Stimulated activated naive CD8-positive, alpha-beta T cell treated with anti-CD3 and anti-CD28 coated beads, Interleukin-15, Interleukin-2, amounts not matched to agents 100 ng/mL and 50 ng/mL, for 24 hours (primary cell): Measurements from ENCODE around the gene VTN.
"Not testable (repeated sequence)": the region's sequence is repeated elsewhere in the genome, so short reads cannot be mapped to it uniquely, and the experiment has no call there.

Source experiments
- H3K27ac Mint-ChIP-seq: one replicate; pipeline ENCODE4 v1.8.0; 2021; ENCODE audit warnings: mild to moderate bottlenecking, mixed read lengths
- H3K27me3 Mint-ChIP-seq: one replicate; pipeline ENCODE4 v1.8.0; 2021; ENCODE audit warnings: mixed read lengths
- H3K36me3 Mint-ChIP-seq: one replicate; pipeline ENCODE4 v1.8.0; 2021; ENCODE audit warnings: low read depth, mixed read lengths
- H3K4me1 Mint-ChIP-seq: one replicate; pipeline ENCODE4 v1.8.0; 2021; ENCODE audit warnings: low read depth, mixed read lengths
- H3K4me3 Mint-ChIP-seq: one replicate; pipeline ENCODE4 v1.8.0; 2021; ENCODE audit warnings: mild to moderate bottlenecking, mixed read lengths
- H3K9me3 Mint-ChIP-seq: one replicate; pipeline ENCODE4 v1.8.0; 2021; ENCODE audit warnings: mixed read lengths

VTN gene

DNA sequence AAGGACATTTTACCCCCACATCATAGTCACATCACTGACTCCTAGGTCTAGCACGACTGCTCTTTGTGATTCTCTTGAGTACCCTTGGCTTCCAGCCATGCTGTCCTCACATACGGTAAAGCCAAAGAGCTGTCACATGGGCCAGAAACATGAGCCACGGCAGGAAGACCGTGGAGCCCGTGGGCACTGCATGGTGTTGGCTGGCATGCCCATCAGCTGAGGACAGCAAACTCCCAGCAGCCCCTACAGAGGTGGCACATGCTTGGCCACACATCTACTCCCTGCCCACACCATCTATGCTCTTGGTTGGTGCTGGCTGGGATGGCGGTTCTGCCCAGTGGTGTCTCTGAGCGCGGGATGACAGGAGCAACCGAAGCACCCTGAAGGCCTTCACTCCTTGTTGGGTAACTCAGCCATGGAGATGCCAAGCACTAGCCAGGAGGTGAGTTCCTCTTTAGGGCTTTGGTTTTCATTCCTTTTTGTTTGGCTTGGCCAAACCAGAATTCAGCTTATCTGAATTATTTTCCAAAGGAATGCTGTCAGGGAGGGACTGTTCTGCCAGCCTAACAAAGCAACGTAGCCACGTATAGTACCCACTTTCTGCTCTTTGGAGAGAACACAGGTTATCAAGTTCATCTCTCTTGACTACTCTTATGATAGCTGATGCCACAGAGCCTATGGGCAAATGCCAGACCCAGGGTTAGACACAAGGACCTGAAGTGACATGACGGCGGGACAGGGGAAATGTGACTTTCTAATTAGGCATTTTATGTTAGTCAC lies 24.5 kb downstream of the VTN start:
- Mint-ChIP-seq H3K27ac (no peak overlapping the region), H3K36me3 (peaks cover 44% of the 10 kb centered on the region), H3K4me1 (no peaks in the 10 kb centered on the region), H3K9me3 (no peaks in the 10 kb centered on the region), H3K27me3 (no peaks in the 10 kb centered on the region), H3K4me3 (no peak overlapping the region)

- Mint-ChIP-seq H3K27ac (no peak overlapping the region), H3K36me3 (peaks cover 35% of the 10 kb centered on the region)
Measured at GRCh38 chr17:28344435-28344901, 25.6 kb downstream of the VTN start.

DNA sequence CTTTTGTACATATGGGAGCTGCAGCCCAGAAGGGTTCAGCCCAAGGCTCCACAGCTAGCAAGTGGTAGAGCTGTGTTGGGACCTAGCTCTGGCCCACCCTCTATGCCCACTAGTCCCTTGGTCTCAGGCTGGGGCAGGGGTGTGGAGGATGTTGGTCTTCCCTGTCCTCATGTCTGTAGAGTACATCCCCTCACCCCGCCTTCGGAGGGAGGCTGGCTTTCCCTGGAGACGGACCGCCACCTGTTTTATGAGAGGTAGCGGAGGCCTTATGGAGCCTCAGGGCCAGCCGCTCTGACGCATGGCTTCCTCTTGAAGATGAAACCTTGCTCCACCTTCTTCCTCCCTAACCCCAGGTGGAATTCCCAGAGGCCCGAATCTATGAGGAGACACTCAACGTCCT lies 26.1 kb downstream of the VTN start:
- Mint-ChIP-seq H3K4me1 (no peaks in the 10 kb centered on the region), H3K27me3 (no peaks in the 10 kb centered on the region), H3K36me3 (peaks cover 35% of the 10 kb centered on the region), H3K27ac (no peak overlapping the region), H3K9me3 (no peaks in the 10 kb centered on the region), H3K4me3 (no peak overlapping the region)

More at GRCh38 chr17:28344435-28344901, 25.6 kb downstream of the VTN start:
- H3K9me3 Mint-ChIP-seq = no peaks in the 10 kb centered on the region
- H3K4me1 Mint-ChIP-seq = no peaks in the 10 kb centered on the region
- H3K4me3 Mint-ChIP-seq = no peak overlapping the region
- no peaks in the 10 kb centered on the region for H3K27me3 Mint-ChIP-seq

GRCh38 chr17:28343491-28343932 lies 26.6 kb downstream of the VTN start:
- H3K27me3 Mint-ChIP-seq = no peaks in the 10 kb centered on the region
- H3K36me3 Mint-ChIP-seq = peaks cover 35% of the 10 kb centered on the region
- no peaks in the 10 kb centered on the region for H3K9me3 Mint-ChIP-seq
- H3K4me3 Mint-ChIP-seq = no peak overlapping the region
- H3K4me1 Mint-ChIP-seq = peaks cover 1% of the 10 kb centered on the region
- no peak overlapping the region for H3K27ac Mint-ChIP-seq

GRCh38 chr17:28342313-28342712 lies 27.8 kb downstream of the VTN start:
- Mint-ChIP-seq H3K36me3 (peaks cover 27% of the 10 kb centered on the region), H3K27ac (no peak overlapping the region), H3K27me3 (no peaks in the 10 kb centered on the region), H3K9me3 (no peaks in the 10 kb centered on the region), H3K4me1 (peaks cover 13% of the 10 kb centered on the region), H3K4me3 (no peak overlapping the region)

DNA sequence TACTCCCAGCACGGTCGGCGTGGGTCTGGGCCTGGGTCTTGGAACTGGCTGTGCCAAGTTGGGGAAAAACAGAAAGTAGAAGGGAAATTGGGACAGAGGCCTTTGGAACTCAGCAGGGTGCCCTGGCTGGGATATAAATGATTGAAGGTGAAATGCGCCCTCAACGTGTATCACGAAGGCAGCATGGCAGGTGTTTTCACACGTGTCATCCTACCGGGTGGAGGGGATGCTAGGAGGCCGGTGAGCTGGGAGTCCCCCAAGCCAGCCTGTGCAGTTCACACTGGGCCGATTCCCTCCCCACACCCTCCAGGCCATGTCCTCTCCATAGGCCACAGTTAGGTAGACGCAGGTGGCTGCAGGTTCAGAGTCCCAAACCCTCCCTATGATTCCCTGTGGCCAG lies 28.6 kb downstream of the VTN start:
- peaks cover 19% of the 10 kb centered on the region for H3K36me3 Mint-ChIP-seq
- H3K4me1 Mint-ChIP-seq = peaks cover 21% of the 10 kb centered on the region
- no peak overlapping the region for H3K4me3 Mint-ChIP-seq
- H3K27me3 Mint-ChIP-seq = no peaks in the 10 kb centered on the region
- no peak overlapping the region for H3K27ac Mint-ChIP-seq
- H3K9me3 Mint-ChIP-seq = no peaks in the 10 kb centered on the region

DNA sequence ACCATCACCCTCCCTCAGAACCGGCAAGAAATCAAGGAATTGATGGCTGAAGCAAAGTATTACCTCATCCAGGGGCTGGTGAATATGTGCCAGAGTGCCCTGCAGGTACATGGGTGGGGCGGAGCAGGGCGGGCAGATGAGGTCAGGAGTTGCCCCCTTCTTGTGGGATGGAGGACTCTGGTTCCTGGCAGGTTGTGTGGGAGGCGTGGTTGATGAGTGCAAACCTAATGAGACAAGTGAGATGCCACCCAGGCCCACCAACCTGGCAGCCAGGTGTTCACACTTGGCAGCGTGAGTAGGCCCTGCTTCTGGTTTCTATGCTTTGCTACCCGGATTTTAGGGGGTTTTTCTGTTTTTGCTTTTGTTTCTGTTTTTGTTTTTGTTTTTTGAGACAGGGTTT lies 29.7 kb downstream of the VTN start:
- H3K27ac Mint-ChIP-seq = no peak overlapping the region

GRCh38 chr17:28339431-28339830 lies 30.7 kb downstream of the VTN start:
- Mint-ChIP-seq H3K27me3 (no peaks in the 10 kb centered on the region), H3K4me3 (no peak overlapping the region), H3K36me3 (peaks cover 11% of the 10 kb centered on the region), H3K9me3 (no peaks in the 10 kb centered on the region), H3K27ac (no peak overlapping the region), H3K4me1 (peaks cover 34% of the 10 kb centered on the region)

More for the DNA sequence above, 29.7 kb downstream of the VTN start:
- Mint-ChIP-seq H3K36me3 (peaks cover 11% of the 10 kb centered on the region), H3K4me1 (peaks cover 27% of the 10 kb centered on the region), H3K9me3 (no peaks in the 10 kb centered on the region), H3K4me3 (no peak overlapping the region), H3K27me3 (no peaks in the 10 kb centered on the region)

DNA sequence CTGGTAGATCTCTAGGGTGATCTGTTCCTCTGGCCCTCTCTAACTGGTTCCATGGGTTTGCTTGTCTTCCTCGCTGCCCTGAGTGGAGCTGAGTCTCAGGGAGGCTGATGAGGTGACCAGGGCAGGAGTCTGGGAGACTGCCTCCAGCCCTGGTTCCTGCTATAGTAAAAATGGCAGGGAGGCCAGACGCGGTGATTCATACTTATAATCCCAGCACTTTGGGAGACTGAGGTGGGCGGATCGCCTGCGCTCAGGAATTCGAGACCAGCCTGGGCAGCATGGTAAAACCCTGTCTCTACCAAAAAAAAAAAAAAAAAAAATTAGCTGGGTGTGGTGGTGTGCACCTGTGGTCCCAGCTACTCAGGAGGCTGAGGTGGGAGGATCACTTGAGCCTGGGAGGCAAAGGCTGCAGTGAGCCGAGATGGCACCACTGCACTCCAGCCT lies 31.3 kb downstream of the VTN start:
- H3K27me3 Mint-ChIP-seq, H3K4me3 Mint-ChIP-seq, H3K27ac Mint-ChIP-seq: not testable (repeated sequence)

DNA sequence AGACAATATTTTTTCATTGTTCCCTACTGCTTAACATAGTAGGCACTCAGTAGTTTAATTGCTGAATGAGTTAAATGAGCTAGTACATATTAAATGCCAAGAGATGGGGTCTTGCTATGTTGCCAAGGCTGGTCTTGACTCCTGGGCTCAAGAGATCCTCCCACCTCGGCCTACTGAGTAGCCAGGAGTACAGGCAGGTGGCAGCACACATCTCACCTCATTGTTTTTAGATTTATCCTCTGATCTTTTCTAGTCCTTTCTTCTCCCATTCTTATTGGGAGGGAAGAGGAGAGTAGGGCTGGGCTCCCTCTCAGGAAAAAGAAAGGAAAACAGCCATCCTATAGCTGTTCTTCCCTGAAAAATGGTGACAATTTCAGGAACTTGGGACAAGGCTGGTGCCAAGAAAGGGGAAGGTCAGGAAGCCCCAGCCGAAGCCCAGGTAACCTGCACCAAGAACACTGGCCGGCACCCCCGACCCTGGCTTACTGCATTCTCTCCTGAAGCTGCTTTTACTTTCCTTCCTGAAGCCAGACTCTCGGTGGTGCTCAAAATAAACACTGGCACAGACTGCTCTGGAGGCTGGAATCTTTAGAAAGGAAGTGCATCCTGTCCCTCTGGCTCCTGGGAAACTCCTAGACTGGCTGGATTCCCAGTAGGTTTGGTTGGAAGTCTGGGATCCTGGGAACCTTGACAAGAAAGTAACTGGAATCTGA lies 31.9 kb downstream of the VTN start:
- Mint-ChIP-seq H3K27ac (no peak overlapping the region), H3K4me3 (no peak overlapping the region), H3K27me3 (no peaks in the 10 kb centered on the region), H3K36me3 (peaks cover 11% of the 10 kb centered on the region), H3K4me1 (peaks cover 43% of the 10 kb centered on the region), H3K9me3 (no peaks in the 10 kb centered on the region)

More for the DNA sequence above, 31.3 kb downstream of the VTN start:
- Mint-ChIP-seq H3K4me1 (peaks cover 41% of the 10 kb centered on the region), H3K36me3 (peaks cover 11% of the 10 kb centered on the region)
- not testable (repeated sequence) for H3K9me3 Mint-ChIP-seq

DNA sequence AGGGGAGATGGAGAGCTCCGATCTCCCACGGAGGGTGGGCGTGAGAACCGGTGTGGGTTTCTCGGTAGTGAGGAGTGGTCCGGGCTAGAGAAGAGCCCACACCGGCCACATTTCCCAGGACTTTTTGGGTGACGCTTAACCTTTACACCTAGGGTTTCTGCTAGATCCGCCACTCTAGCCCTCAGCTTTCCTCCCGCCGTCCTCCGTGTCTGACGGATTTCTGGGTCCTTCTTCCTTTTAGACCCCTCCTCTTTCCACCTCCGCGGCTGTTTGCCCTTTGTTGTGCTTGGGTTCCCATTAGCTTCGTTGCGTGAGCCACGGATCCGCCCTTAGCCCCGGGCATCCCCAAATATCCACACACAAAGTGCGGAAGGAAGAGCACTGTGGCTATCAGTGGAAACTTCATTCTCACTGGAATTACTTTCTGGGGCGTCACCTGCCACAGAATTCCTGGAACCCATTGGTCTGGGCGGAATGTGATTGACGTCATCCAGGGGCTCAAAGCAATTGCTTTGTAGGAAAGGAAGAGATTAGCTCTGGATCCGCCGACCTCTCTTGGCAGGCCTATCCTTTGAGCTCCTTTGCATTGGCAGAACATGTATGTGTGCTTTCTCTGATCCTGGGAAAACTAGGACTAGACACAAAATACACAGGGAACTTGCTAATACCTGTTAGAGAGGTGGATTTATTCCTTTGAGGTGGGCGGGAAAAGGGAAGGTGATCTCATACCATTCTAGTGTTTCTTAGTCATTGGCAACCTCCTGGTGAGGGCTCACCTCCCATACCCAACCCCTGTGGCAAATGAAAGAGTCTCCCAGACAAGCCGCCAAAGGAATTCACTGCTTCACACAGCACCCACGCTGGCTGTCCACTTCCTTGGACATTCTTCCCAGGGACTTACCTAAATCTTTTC lies 33.9 kb downstream of the VTN start:
- H3K36me3 Mint-ChIP-seq = peaks cover 1% of the 10 kb centered on the region
- peaks cover 43% of the 10 kb centered on the region for H3K4me1 Mint-ChIP-seq

GRCh38 chr17:28335201-28335958 lies 34.7 kb downstream of the VTN start, which contains the start of the genes IFT20 and TNFAIP1:
Gene IFT20, minus strand, starts transcription at chr17:28335472. Its CDS starts 3,487 bp downstream, at chr17:28331985.
Gene TNFAIP1, plus strand, starts transcription at chr17:28335761. Its CDS starts 3,761 bp downstream, at chr17:28339522.
- peaks cover 43% of the 10 kb centered on the region for H3K4me1 Mint-ChIP-seq
- H3K36me3 Mint-ChIP-seq = no peaks in the 10 kb centered on the region
- H3K9me3 Mint-ChIP-seq = no peaks in the 10 kb centered on the region
- H3K27ac Mint-ChIP-seq = peak within 1 kb of the TSS; percentile 89
- H3K27me3 Mint-ChIP-seq = no peaks in the 10 kb centered on the region
- H3K4me3 Mint-ChIP-seq = peak within 1 kb of the TSS; percentile 90

More for the DNA sequence above, 33.9 kb downstream of the VTN start:
- Mint-ChIP-seq H3K27me3 (no peaks in the 10 kb centered on the region), H3K4me3 (peak overlapping the region; percentile 90), H3K9me3 (no peaks in the 10 kb centered on the region), H3K27ac (peak overlapping the region; percentile 89)

GRCh38 chr17:28334666-28335200 lies 35.4 kb downstream of the VTN start:
- Mint-ChIP-seq H3K4me1 (peaks cover 43% of the 10 kb centered on the region), H3K36me3 (no peaks in the 10 kb centered on the region), H3K27ac (peak overlapping the region; percentile 89), H3K4me3 (peak overlapping the region; percentile 90), H3K27me3 (no peaks in the 10 kb centered on the region), H3K9me3 (no peaks in the 10 kb centered on the region)
